NCI-H1436 (cell line): ENCODE data around the gene ADNP.

Experiments
- DNase-seq: peaks from one replicate; lab custom pipeline; 2025; lab: John Stamatoyannopoulos, UW

The ADNP gene

GRCh38 chr20:50872560-50873425 is 58.4 kb downstream of the ADNP start:
- no peak for DNase-seq

GRCh38 chr20:50870561-50871161 is 60.6 kb downstream of the ADNP start:
- no peak for DNase-seq

GRCh38 chr20:50868509-50869495 is 62.4 kb downstream of the ADNP start:
- no peak for DNase-seq

GRCh38 chr20:50867805-50868204 is 63.4 kb downstream of the ADNP start:
- no peak for DNase-seq

- no peak for DNase-seq
Measured at GRCh38 chr20:50866831-50867230, 64.4 kb downstream of the ADNP start.

- DNase-seq, result no peak
Measured at GRCh38 chr20:50866036-50866685, 65.1 kb downstream of the ADNP start.

- no peak for DNase-seq
Measured at GRCh38 chr20:50865591-50865990, 65.6 kb downstream of the ADNP start.

GRCh38 chr20:50865114-50865513 is 66.1 kb downstream of the ADNP start:
- no peak for DNase-seq

GRCh38 chr20:50862546-50862945 is 68.7 kb downstream of the ADNP start:
- DNase-seq, result no peak

- DNase-seq, result no peak
Measured at GRCh38 chr20:50861012-50861411, 70.2 kb downstream of the ADNP start.

GRCh38 chr20:50859161-50859560 is 72.1 kb downstream of the ADNP start:
- no peak for DNase-seq

- no peak for DNase-seq
Measured at GRCh38 chr20:50858525-50858924, 72.7 kb downstream of the ADNP start.

- DNase-seq, result no peak
Measured at GRCh38 chr20:50857348-50857747, 73.9 kb downstream of the ADNP start.

GRCh38 chr20:50856475-50857041 is 74.7 kb downstream of the ADNP start:
- DNase-seq, result no peak

- DNase-seq, result no peak
Measured at GRCh38 chr20:50855498-50856474, 75.5 kb downstream of the ADNP start.

- no peak for DNase-seq
Measured at GRCh38 chr20:50854506-50855249, 76.6 kb downstream of the ADNP start.

GRCh38 chr20:50852085-50852484 is 79.2 kb downstream of the ADNP start:
- DNase-seq, result no peak

- no peak for DNase-seq
Measured at GRCh38 chr20:50850721-50851286, 80.4 kb downstream of the ADNP start.
